ENCODE results near the gene THYN1. TPM values are rescaled to one million over a fixed set of nuclear protein-coding genes. Genes with fewer than 3 reads are reported as not detected.

Gene THYN1
- polyA plus RNA-seq, 1 experiment: 80.8 TPM

DNA sequence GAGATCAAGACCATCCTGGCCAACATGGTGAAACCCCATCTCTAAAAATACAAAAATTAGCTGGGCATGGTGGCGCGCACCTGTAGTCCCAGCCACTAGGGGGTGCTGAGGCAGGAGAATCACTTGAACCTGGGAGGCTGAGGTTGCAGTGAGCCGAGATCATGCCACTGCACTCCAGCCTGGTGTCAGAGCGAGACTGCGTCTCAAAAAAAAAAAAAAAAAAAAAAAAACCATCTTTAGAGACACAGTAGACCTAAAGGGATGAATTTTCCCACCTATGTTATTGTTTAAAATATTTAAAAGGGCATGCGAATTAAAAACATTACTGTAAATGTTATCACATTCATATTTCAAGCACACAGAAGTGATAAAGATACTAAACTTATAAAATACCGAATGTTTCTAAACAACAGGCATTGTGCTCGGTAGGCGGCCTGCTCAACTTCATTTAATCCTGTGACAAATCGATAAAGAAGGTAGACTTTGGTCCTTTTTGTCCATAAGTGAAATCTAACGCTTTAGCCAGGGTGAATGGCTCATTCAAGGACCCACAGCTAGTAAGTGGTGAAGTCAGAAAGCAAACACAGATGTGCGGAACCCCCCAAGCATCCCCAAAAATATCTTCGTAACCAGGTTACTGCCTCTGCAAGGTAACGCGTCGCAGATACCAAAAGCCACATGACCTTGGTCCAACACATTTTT lies 45.5 kb downstream of the THYN1 start:
- Histone ChIP-seq H3K4me3 (ENCODE audit: low read depth, low read length) (no peak overlapping the region), H3K27ac (ENCODE audit: low read depth, low read length) (no peak overlapping the region), H3K9me3 (ENCODE audit: control insufficient read depth, insufficient read depth, low read length) (no peaks in the 10 kb centered on the region), H3K27me3 (ENCODE audit: control insufficient read depth, insufficient read depth, low read length) (no peaks in the 10 kb centered on the region)
- POLR2A ChIA-PET: no interaction called here
- TF ChIP-seq CTCF (IDR thresholded peaks at IDR 0.05; ENCODE audit: low read depth, low read length): peak; percentile 63
- no peak for DNase-seq (ENCODE audit: low read depth, low spot score)
- CTCF ChIA-PET: interaction anchor here (0.7 to 2.7 kb wide), 17 partner anchors 8 to 1205 kb away, joined by 3 to 21 read pairs (median 4); no protein-coding TSS in a partner anchor

- no peak overlapping the region for H3K4me3 ChIP-seq (ENCODE audit: low read depth, low read length)
- ChIA-PET POLR2A (no interaction called here), CTCF (no interaction called here)
- DNase-seq (ENCODE audit: low read depth, low spot score): no peak
- no peak for TF ChIP-seq CTCF (IDR thresholded peaks at IDR 0.05; ENCODE audit: low read depth, low read length)
- no peaks in the 10 kb centered on the region for H3K9me3 ChIP-seq (ENCODE audit: control insufficient read depth, insufficient read depth, low read length)
- no peak overlapping the region for H3K27ac ChIP-seq (ENCODE audit: low read depth, low read length)
- H3K27me3 ChIP-seq (ENCODE audit: control insufficient read depth, insufficient read depth, low read length): no peaks in the 10 kb centered on the region
These were observed 47.0 kb downstream of the THYN1 start for GRCh38 chr11:134206185-134206584.

DNA sequence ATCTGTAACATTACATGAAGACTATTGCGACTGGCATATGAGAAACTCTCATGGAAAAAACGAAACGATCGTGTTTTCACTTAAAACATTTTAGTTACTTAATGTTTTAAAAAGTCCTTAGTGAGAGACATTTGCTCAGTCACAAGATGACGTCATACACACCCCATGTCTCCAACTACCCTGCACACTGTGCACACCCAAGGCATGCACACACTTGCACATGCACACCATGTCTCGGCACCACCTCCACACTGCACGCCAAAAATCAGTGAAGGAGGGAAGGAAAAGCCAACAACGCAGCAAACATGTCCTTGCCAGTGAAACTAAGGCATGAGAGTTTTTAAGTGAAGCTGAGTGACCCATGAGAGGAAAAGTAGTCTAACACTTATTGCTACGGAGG lies 47.4 kb downstream of the THYN1 start:
- no peaks in the 10 kb centered on the region for H3K27me3 ChIP-seq (ENCODE audit: control insufficient read depth, insufficient read depth, low read length)
- POLR2A ChIA-PET: interaction anchor here (0.9 kb wide), 1 partner anchor 19 kb away, joined by 3 read pairs; the partner anchor contains the start of genes NCAPD3 and VPS26B
- TF ChIP-seq CTCF (IDR thresholded peaks at IDR 0.05; ENCODE audit: low read depth, low read length): no peak
- no peak for DNase-seq (ENCODE audit: low read depth, low spot score)
- CTCF ChIA-PET: no interaction called here
- H3K4me3 ChIP-seq (ENCODE audit: low read depth, low read length): no peak overlapping the region
- H3K27ac ChIP-seq (ENCODE audit: low read depth, low read length): no peak overlapping the region
- no peaks in the 10 kb centered on the region for H3K9me3 ChIP-seq (ENCODE audit: control insufficient read depth, insufficient read depth, low read length)

- no peak for DNase-seq (ENCODE audit: low read depth, low spot score)
- ChIA-PET CTCF (no interaction called here), POLR2A (no interaction called here)
- TF ChIP-seq CTCF (IDR thresholded peaks at IDR 0.05; ENCODE audit: low read depth, low read length): no peak
- Histone ChIP-seq H3K27me3 (ENCODE audit: control insufficient read depth, insufficient read depth, low read length) (no peaks in the 10 kb centered on the region), H3K27ac (ENCODE audit: low read depth, low read length) (no peak overlapping the region), H3K4me3 (ENCODE audit: low read depth, low read length) (no peak overlapping the region), H3K9me3 (ENCODE audit: control insufficient read depth, insufficient read depth, low read length) (no peaks in the 10 kb centered on the region)
These were observed 50.5 kb downstream of the THYN1 start for GRCh38 chr11:134202661-134203060.

DNA sequence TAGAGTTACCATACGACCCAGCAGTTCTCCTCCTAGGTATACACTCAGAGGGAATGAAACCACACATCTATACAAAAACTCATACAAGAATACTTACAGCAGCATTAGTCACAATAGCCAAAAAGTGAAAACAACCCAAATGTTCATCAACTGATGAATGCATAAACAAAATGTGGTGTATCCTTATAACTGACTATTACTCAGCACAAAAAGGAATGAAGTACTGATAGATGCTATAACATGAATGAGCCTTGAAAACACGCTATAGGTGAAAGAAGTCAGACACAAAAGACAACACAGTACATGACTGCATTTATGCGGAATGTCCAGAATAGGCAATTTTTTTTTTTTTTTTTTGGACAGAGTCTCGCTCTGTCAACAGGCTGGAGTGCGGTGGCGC lies 52.5 kb downstream of the THYN1 start:
- H3K27ac ChIP-seq (ENCODE audit: low read depth, low read length): no peak overlapping the region
- no peak for DNase-seq (ENCODE audit: low read depth, low spot score)
- no peaks in the 10 kb centered on the region for H3K9me3 ChIP-seq (ENCODE audit: control insufficient read depth, insufficient read depth, low read length)
- no peaks in the 10 kb centered on the region for H3K27me3 ChIP-seq (ENCODE audit: control insufficient read depth, insufficient read depth, low read length)
- no peak overlapping the region for H3K4me3 ChIP-seq (ENCODE audit: low read depth, low read length)
- CTCF ChIA-PET: interaction anchor here (1.5 kb wide), 1 partner anchor 8 kb away, joined by 5 read pairs; no protein-coding TSS in a partner anchor
- POLR2A ChIA-PET: no interaction called here
- no peak for TF ChIP-seq CTCF (IDR thresholded peaks at IDR 0.05; ENCODE audit: low read depth, low read length)

Data from AG04450 (cell line).